HG02885 (cell line): ENCODE results near the gene PSMD12.
A peak's percentile ranks its signal among the peaks of the same experiment; 100 is the strongest.
"Not testable (repeated sequence)": the region's sequence is repeated elsewhere in the genome, so short reads cannot be mapped to it uniquely, and the experiment has no call there.

Source experiments
- ATAC-seq: cut with Tn5 transposase; IDR thresholded peaks from one replicate; pipeline ENCODE4 v1.9.1; 2021; ENCODE audit warnings: mild to moderate bottlenecking; ENCODE audit not compliant: unreplicated experiment, poor library complexity

The PSMD12 gene

GRCh38 chr17:67388536-67388935 lies 22.2 kb upstream of the PSMD12 start:
- ATAC-seq, result not testable (repeated sequence)

GRCh38 chr17:67386965-67387551 lies 20.7 kb upstream of the PSMD12 start:
- ATAC-seq, result no peak

- no peak for ATAC-seq
These were observed 19.0 kb upstream of the PSMD12 start for GRCh38 chr17:67385122-67385988.

GRCh38 chr17:67381929-67382257 lies 15.5 kb upstream of the PSMD12 start:
- ATAC-seq, result no peak

GRCh38 chr17:67379251-67379630 lies 12.9 kb upstream of the PSMD12 start:
- ATAC-seq, result no peak

GRCh38 chr17:67378454-67379250 lies 12.3 kb upstream of the PSMD12 start:
- ATAC-seq, result peak; percentile 41

- peak; percentile 29 for ATAC-seq
These were observed 11.4 kb upstream of the PSMD12 start for GRCh38 chr17:67377488-67378453.

- peak; percentile 73 for ATAC-seq
These were observed 10.5 kb upstream of the PSMD12 start, which contains the start of gene PITPNC1 for GRCh38 chr17:67376737-67377487. PITPNC1 (plus strand) TSS chr17:67377281.

GRCh38 chr17:67376415-67376736 lies 10.0 kb upstream of the PSMD12 start:
- ATAC-seq, result no peak

- no peak for ATAC-seq
These were observed 9.3 kb upstream of the PSMD12 start for GRCh38 chr17:67375716-67376115.

- ATAC-seq, result no peak
These were observed 8.7 kb upstream of the PSMD12 start for GRCh38 chr17:67375054-67375427.

GRCh38 chr17:67374329-67375053 lies 8.1 kb upstream of the PSMD12 start:
- ATAC-seq, result peak; percentile 39

- no peak for ATAC-seq
These were observed 6.4 kb upstream of the PSMD12 start for GRCh38 chr17:67372751-67373150.

- no peak for ATAC-seq
These were observed 3.3 kb upstream of the PSMD12 start for GRCh38 chr17:67369676-67370075.

GRCh38 chr17:67365738-67366192 lies 612 bp downstream of the PSMD12 start:
- ATAC-seq, result peak; percentile 20

- no peak for ATAC-seq
These were observed 1.3 kb downstream of the PSMD12 start for GRCh38 chr17:67364847-67365737.

GRCh38 chr17:67362173-67362572 lies 4.2 kb downstream of the PSMD12 start:
- no peak for ATAC-seq

- ATAC-seq, result no peak
These were observed 5.5 kb downstream of the PSMD12 start for GRCh38 chr17:67360880-67361279.
